ENCODE measurements around the gene APAF1. TPM values are rescaled to one million over a fixed set of nuclear protein-coding genes. Genes with fewer than 3 reads are reported as not detected.

APAF1 gene, protein sequence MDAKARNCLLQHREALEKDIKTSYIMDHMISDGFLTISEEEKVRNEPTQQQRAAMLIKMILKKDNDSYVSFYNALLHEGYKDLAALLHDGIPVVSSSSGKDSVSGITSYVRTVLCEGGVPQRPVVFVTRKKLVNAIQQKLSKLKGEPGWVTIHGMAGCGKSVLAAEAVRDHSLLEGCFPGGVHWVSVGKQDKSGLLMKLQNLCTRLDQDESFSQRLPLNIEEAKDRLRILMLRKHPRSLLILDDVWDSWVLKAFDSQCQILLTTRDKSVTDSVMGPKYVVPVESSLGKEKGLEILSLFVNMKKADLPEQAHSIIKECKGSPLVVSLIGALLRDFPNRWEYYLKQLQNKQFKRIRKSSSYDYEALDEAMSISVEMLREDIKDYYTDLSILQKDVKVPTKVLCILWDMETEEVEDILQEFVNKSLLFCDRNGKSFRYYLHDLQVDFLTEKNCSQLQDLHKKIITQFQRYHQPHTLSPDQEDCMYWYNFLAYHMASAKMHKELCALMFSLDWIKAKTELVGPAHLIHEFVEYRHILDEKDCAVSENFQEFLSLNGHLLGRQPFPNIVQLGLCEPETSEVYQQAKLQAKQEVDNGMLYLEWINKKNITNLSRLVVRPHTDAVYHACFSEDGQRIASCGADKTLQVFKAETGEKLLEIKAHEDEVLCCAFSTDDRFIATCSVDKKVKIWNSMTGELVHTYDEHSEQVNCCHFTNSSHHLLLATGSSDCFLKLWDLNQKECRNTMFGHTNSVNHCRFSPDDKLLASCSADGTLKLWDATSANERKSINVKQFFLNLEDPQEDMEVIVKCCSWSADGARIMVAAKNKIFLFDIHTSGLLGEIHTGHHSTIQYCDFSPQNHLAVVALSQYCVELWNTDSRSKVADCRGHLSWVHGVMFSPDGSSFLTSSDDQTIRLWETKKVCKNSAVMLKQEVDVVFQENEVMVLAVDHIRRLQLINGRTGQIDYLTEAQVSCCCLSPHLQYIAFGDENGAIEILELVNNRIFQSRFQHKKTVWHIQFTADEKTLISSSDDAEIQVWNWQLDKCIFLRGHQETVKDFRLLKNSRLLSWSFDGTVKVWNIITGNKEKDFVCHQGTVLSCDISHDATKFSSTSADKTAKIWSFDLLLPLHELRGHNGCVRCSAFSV (N-terminal part only)
- total RNA-seq, result 9.0 and 18.3 TPM in 2 replicates

DNA sequence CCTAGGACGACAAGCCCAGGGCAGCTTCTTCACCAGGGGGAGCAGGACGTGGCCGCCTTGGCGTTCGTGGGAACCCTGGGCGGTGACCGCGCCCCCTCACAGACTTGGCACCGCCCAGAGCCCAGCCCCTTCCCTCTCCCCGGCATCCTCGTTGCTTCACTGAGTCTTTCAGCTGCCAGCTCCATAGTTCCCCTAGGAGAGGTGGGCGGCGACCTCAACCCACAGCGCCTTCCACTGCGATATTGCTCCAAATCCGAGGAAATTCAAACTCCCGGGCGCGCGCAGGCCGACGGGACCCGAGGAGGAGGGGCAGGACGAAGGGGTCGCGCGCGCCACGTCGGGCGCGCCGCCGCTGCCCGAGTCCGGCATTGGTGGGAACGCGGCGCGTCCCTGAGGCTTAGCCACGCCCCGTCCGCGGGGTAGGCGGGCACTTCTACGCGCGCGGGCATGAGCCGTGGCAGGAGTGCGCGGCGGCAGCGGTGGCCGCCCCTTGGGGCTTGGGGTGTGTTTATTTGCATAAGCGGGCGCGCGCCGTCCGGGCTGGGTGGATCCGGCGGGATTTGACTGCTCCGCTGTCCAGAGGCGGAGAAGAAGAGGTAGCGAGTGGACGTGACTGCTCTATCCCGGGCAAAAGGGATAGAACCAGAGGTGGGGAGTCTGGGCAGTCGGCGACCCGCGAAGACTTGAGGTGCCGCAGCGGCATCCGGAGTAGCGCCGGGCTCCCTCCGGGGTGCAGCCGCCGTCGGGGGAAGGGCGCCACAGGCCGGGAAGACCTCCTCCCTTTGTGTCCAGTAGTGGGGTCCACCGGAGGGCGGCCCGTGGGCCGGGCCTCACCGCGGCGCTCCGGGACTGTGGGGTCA is at the start of gene APAF1, which contains the start of gene IKBIP:
TSS of gene APAF1 (plus strand) at position 579 of the 860 bp plus-strand sequence. CDS start 3,070 bp downstream, outside the sequence.
TSS of gene IKBIP (minus strand) at position 77 of the 860 bp plus-strand sequence. CDS start 87 bp downstream, outside the sequence.

Other genes with a start within 250 kb of the APAF1 start
- 56.1 and 81.6 TPM in 2 replicates for gene TMPO, start 129.7 kb upstream of the APAF1 start, total RNA-seq
- gene SLC25A3, start 51.6 kb upstream of the APAF1 start, total RNA-seq, result 564 and 597 TPM in 2 replicates
- 6.8 and 27.5 TPM in 2 replicates for gene IKBIP, start 502 bp upstream of the APAF1 start, total RNA-seq